ENCODE data around the gene CFAP221.
A peak's percentile ranks its signal among the peaks of the same experiment; 100 is the strongest.

The CFAP221 gene

GRCh38 chr2:119625226-119625625, 81.0 kb downstream of the CFAP221 start:
- no peak for FAIRE-seq
- TF ChIP-seq POU2F2 (IDR thresholded peaks at IDR 0.05; ENCODE audit: low read depth, low read length) (no peak), POLR2AphosphoS5 (IDR thresholded peaks at IDR 0.05; ENCODE audit: low read depth, low read length) (no peak), POLR2A (IDR thresholded peaks at IDR 0.05; ENCODE audit: low read depth, low read length) (no peak), PAX5 (IDR thresholded peaks at IDR 0.05; ENCODE audit: insufficient read depth, low read length, severe bottlenecking) (no peak), TAF1 (IDR thresholded peaks at IDR 0.05; ENCODE audit: low read depth, low read length) (no peak), SPI1 (IDR thresholded peaks at IDR 0.05; ENCODE audit: low read depth, low read length) (no peak)
- no peak for DNase-seq (ENCODE audit: insufficient read length, low spot score)

- no peak for TF ChIP-seq POU2F2 (IDR thresholded peaks at IDR 0.05; ENCODE audit: low read depth, low read length)
- no peak for TF ChIP-seq PAX5 (IDR thresholded peaks at IDR 0.05; ENCODE audit: insufficient read depth, low read length, severe bottlenecking)
- TF ChIP-seq SPI1 (IDR thresholded peaks at IDR 0.05; ENCODE audit: low read depth, low read length) = no peak
- TF ChIP-seq TAF1 (IDR thresholded peaks at IDR 0.05; ENCODE audit: low read depth, low read length) = no peak
- TF ChIP-seq POLR2A (IDR thresholded peaks at IDR 0.05; ENCODE audit: low read depth, low read length) = no peak
- no peak for TF ChIP-seq POLR2AphosphoS5 (IDR thresholded peaks at IDR 0.05; ENCODE audit: low read depth, low read length)
- DNase-seq (ENCODE audit: insufficient read length, low spot score) (no peak), FAIRE-seq (no peak)
Measured at GRCh38 chr2:119629323-119629825, 85.1 kb downstream of the CFAP221 start.

GRCh38 chr2:119630121-119630520, 85.9 kb downstream of the CFAP221 start:
- no peak for FAIRE-seq
- TF ChIP-seq SPI1 (IDR thresholded peaks at IDR 0.05; ENCODE audit: low read depth, low read length) (peak; percentile 16; the same call in 1 of the 2 replicates), POLR2A (IDR thresholded peaks at IDR 0.05; ENCODE audit: low read depth, low read length) (no peak)
- no peak for DNase-seq (ENCODE audit: insufficient read length, low spot score)

DNA sequence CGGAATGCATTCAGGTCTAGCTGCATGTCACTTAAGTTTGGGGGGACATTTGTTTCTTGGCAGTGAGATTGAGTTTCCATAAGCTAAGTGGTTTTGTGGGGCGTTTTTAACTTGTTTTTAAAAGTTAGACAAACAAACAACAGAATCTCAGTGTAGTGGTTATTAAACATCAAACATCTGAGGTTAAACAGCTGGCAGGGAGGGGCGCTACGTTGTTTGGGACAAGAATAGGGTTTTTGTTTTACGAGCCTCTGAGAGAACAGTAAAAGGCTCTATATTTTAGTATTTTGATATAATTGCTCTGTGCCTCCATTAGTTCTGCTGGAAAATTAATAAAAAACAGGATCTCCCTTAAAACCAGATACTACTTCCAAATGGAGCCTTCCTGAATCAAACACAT, 93.1 kb downstream of the CFAP221 start:
- FAIRE-seq = no peak
- TF ChIP-seq POLR2AphosphoS5 (IDR thresholded peaks at IDR 0.05; ENCODE audit: low read depth, low read length) (no peak), SPI1 (IDR thresholded peaks at IDR 0.05; ENCODE audit: low read depth, low read length) (no peak), POU2F2 (IDR thresholded peaks at IDR 0.05; ENCODE audit: low read depth, low read length) (no peak), POLR2A (IDR thresholded peaks at IDR 0.05; ENCODE audit: low read depth, low read length) (no peak), PAX5 (IDR thresholded peaks at IDR 0.05; ENCODE audit: insufficient read depth, low read length, severe bottlenecking) (no peak), TAF1 (IDR thresholded peaks at IDR 0.05; ENCODE audit: low read depth, low read length) (no peak)
- no peak for DNase-seq (ENCODE audit: insufficient read length, low spot score)

- DNase-seq (ENCODE audit: insufficient read length, low spot score) (no peak), FAIRE-seq (no peak)
- TF ChIP-seq POLR2AphosphoS5 (IDR thresholded peaks at IDR 0.05; ENCODE audit: low read depth, low read length) (no peak), SPI1 (IDR thresholded peaks at IDR 0.05; ENCODE audit: low read depth, low read length) (no peak), POLR2A (IDR thresholded peaks at IDR 0.05; ENCODE audit: low read depth, low read length) (no peak), POU2F2 (IDR thresholded peaks at IDR 0.05; ENCODE audit: low read depth, low read length) (no peak), TAF1 (IDR thresholded peaks at IDR 0.05; ENCODE audit: low read depth, low read length) (no peak), PAX5 (IDR thresholded peaks at IDR 0.05; ENCODE audit: insufficient read depth, low read length, severe bottlenecking) (no peak)
Measured at GRCh38 chr2:119638246-119638645, 94.0 kb downstream of the CFAP221 start.

- no peak for DNase-seq (ENCODE audit: insufficient read length, low spot score)
- FAIRE-seq = no peak
- no peak for TF ChIP-seq POLR2A (IDR thresholded peaks at IDR 0.05; ENCODE audit: low read depth, low read length)
- no peak for TF ChIP-seq TAF1 (IDR thresholded peaks at IDR 0.05; ENCODE audit: low read depth, low read length)
- TF ChIP-seq PAX5 (IDR thresholded peaks at IDR 0.05; ENCODE audit: insufficient read depth, low read length, severe bottlenecking) = no peak
- TF ChIP-seq SPI1 (IDR thresholded peaks at IDR 0.05; ENCODE audit: low read depth, low read length) = no peak
- no peak for TF ChIP-seq POLR2AphosphoS5 (IDR thresholded peaks at IDR 0.05; ENCODE audit: low read depth, low read length)
- no peak for TF ChIP-seq POU2F2 (IDR thresholded peaks at IDR 0.05; ENCODE audit: low read depth, low read length)
Measured at GRCh38 chr2:119638685-119639554, 94.7 kb downstream of the CFAP221 start.

GRCh38 chr2:119641562-119642258, 97.5 kb downstream of the CFAP221 start:
- FAIRE-seq = peak; percentile 99
- no peak for TF ChIP-seq PAX5 (IDR thresholded peaks at IDR 0.05; ENCODE audit: insufficient read depth, low read length, severe bottlenecking)
- no peak for TF ChIP-seq POLR2AphosphoS5 (IDR thresholded peaks at IDR 0.05; ENCODE audit: low read depth, low read length)
- no peak for TF ChIP-seq TAF1 (IDR thresholded peaks at IDR 0.05; ENCODE audit: low read depth, low read length)
- TF ChIP-seq SPI1 (IDR thresholded peaks at IDR 0.05; ENCODE audit: low read depth, low read length) = no peak
- TF ChIP-seq POU2F2 (IDR thresholded peaks at IDR 0.05; ENCODE audit: low read depth, low read length) = no peak
- no peak for TF ChIP-seq POLR2A (IDR thresholded peaks at IDR 0.05; ENCODE audit: low read depth, low read length)
- DNase-seq (ENCODE audit: insufficient read length, low spot score) = peak; percentile 68

DNA sequence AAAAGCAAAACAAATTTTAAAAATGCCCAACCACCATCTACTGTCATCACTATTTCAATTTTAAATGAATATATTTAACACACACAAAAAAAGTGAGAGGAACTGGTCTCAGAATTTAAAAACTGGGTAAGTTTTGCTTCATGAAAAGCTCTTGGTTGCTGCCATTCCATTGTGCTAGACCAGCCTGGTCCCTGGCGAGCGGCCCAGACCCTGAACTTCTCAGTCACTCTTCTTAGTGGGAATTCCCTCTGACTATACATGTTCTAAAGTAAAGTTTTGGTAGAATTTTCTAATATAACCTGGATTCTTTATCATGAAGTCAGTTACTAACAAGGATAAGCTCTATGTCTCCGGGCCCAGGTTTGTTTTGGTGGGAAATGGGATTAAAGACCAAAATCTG, 99.9 kb downstream of the CFAP221 start:
- FAIRE-seq (no peak), DNase-seq (ENCODE audit: insufficient read length, low spot score) (no peak)
- TF ChIP-seq POU2F2 (IDR thresholded peaks at IDR 0.05; ENCODE audit: low read depth, low read length) = no peak
- TF ChIP-seq POLR2AphosphoS5 (IDR thresholded peaks at IDR 0.05; ENCODE audit: low read depth, low read length) = no peak
- no peak for TF ChIP-seq TAF1 (IDR thresholded peaks at IDR 0.05; ENCODE audit: low read depth, low read length)
- no peak for TF ChIP-seq PAX5 (IDR thresholded peaks at IDR 0.05; ENCODE audit: insufficient read depth, low read length, severe bottlenecking)
- no peak for TF ChIP-seq SPI1 (IDR thresholded peaks at IDR 0.05; ENCODE audit: low read depth, low read length)
- no peak for TF ChIP-seq POLR2A (IDR thresholded peaks at IDR 0.05; ENCODE audit: low read depth, low read length)

GRCh38 chr2:119645173-119645855, 101.1 kb downstream of the CFAP221 start:
- FAIRE-seq (no peak), DNase-seq (ENCODE audit: insufficient read length, low spot score) (no peak)
- TF ChIP-seq POLR2A (IDR thresholded peaks at IDR 0.05; ENCODE audit: low read depth, low read length) (no peak), POU2F2 (IDR thresholded peaks at IDR 0.05; ENCODE audit: low read depth, low read length) (no peak)
